ENCODE data around the gene ARHGAP24.
A peak's percentile ranks its signal among the peaks of the same experiment; 100 is the strongest.
"Not testable (repeated sequence)": the region's sequence is repeated elsewhere in the genome, so short reads cannot be mapped to it uniquely, and the experiment has no call there.

ARHGAP24 gene

GRCh38 chr4:85860066-85860740 is 385.3 kb downstream of the ARHGAP24 start:
- no peak for DNase-seq
- intact Hi-C loops (cut with DNase I), result no loop called here

- no peak for DNase-seq
- intact Hi-C loops (cut with DNase I), result no loop called here
These were observed 386.3 kb downstream of the ARHGAP24 start for GRCh38 chr4:85861064-85861765.

- intact Hi-C loops (cut with DNase I), result no loop called here
- DNase-seq, result no peak
These were observed 387.9 kb downstream of the ARHGAP24 start for GRCh38 chr4:85862896-85863295.

- DNase-seq, result no peak
- intact Hi-C loops (cut with DNase I), result no loop called here
These were observed 389.6 kb downstream of the ARHGAP24 start for GRCh38 chr4:85864259-85865205.

- intact Hi-C loops (cut with DNase I), result no loop called here
- no peak for DNase-seq
These were observed 390.3 kb downstream of the ARHGAP24 start for GRCh38 chr4:85865256-85865655.

GRCh38 chr4:85866508-85866907 is 391.6 kb downstream of the ARHGAP24 start:
- intact Hi-C loops (cut with DNase I), result no loop called here
- no peak for DNase-seq

- no peak for DNase-seq
- intact Hi-C loops (cut with DNase I), result no loop called here
These were observed 392.3 kb downstream of the ARHGAP24 start for GRCh38 chr4:85867271-85867670.

- peak in 2 of 42 donors; percentile 5 to 18 for DNase-seq
- intact Hi-C loops (cut with DNase I), result no loop called here
These were observed 394.2 kb downstream of the ARHGAP24 start for GRCh38 chr4:85869181-85869580.

GRCh38 chr4:85870298-85871083 is 395.5 kb downstream of the ARHGAP24 start:
- no peak for DNase-seq
- intact Hi-C loops (cut with DNase I), result no loop called here

GRCh38 chr4:85873566-85873965 is 398.6 kb downstream of the ARHGAP24 start:
- intact Hi-C loops (cut with DNase I), result no loop called here
- DNase-seq, result no peak

GRCh38 chr4:85879518-85879917 is 404.6 kb downstream of the ARHGAP24 start:
- no peak for DNase-seq
- intact Hi-C loops (cut with DNase I), result no loop called here

- intact Hi-C loops (cut with DNase I), result no loop called here
- no peak for DNase-seq
These were observed 408.2 kb downstream of the ARHGAP24 start for GRCh38 chr4:85883180-85883579.

GRCh38 chr4:85884251-85884650 is 409.3 kb downstream of the ARHGAP24 start:
- intact Hi-C loops (cut with DNase I), result no loop called here
- no peak for DNase-seq

- intact Hi-C loops (cut with DNase I), result no loop called here
- DNase-seq, result no peak
These were observed 411.7 kb downstream of the ARHGAP24 start for GRCh38 chr4:85886665-85887064.

- DNase-seq, result no peak
- intact Hi-C loops (cut with DNase I), result no loop called here
These were observed 414.4 kb downstream of the ARHGAP24 start for GRCh38 chr4:85889314-85889713.

- intact Hi-C loops (cut with DNase I), result no loop called here
- no peak for DNase-seq
These were observed 420.8 kb downstream of the ARHGAP24 start for GRCh38 chr4:85895755-85896154.

- intact Hi-C loops (cut with DNase I), result no loop called here
- DNase-seq, result no peak
These were observed 423.3 kb downstream of the ARHGAP24 start for GRCh38 chr4:85898231-85898630.

- intact Hi-C loops (cut with DNase I), result no loop called here
- DNase-seq, result no peak
These were observed 426.6 kb downstream of the ARHGAP24 start for GRCh38 chr4:85901500-85901899.

GRCh38 chr4:85902647-85903046 is 427.7 kb downstream of the ARHGAP24 start:
- intact Hi-C loops (cut with DNase I); DNase-seq: not testable (repeated sequence)

Measured in head of caudate nucleus (tissue), 42 donors.